ENCODE results near the gene DHRS7B. TPM values are rescaled to one million over a fixed set of nuclear protein-coding genes. Genes with fewer than 3 reads are reported as not detected.

Gene DHRS7B
- total RNA-seq, 1 experiment from 2014 or later = 9.4 TPM

DNA sequence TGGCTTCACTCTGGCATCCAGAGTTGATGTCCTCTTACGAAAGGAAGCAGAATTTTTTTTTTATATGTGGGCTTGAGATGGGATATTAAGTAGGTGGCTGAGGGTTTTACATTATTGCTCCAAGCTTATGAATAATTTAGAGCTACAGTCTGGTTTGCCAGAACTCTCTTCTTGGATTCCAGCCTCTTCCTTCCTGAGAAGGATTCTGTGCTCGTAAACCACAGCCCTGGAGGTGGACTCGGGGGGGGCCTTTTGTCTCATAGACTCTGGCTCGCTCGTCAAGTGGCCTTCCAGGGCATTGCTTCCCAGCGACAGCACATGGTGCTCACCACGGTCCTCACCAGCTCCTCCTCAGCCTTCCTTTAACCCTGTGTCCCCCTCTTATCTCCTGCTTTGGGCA is 44.0 kb downstream of the DHRS7B start:
- Histone ChIP-seq H3K27ac (ENCODE audit: low read length) (no peak overlapping the region), H3K27me3 (ENCODE audit: control insufficient read depth, insufficient read depth, low read length) (no peaks in the 10 kb centered on the region), H3K4me3 (ENCODE audit: low read depth in 2 of 2, low read length in 2 of 2) (no peak overlapping the region), H3K4me1 (ENCODE audit: control insufficient read depth, insufficient read depth, low read length) (no peaks in the 10 kb centered on the region; the same call in 1 of the 2 replicates), H3K36me3 (ENCODE audit: control insufficient read depth, insufficient read depth, low read length) (no peaks in the 10 kb centered on the region), H3K9me3 (ENCODE audit: control insufficient read depth, insufficient read depth, low read depth, low read length) (no peaks in the 10 kb centered on the region)
- TF ChIP-seq TCF7L2 (IDR thresholded peaks at IDR 0.05; ENCODE audit: low read depth, low read length) (no peak), POLR2AphosphoS5 (IDR thresholded peaks at IDR 0.05; ENCODE audit: low read depth, low read length) (no peak), SIN3A (IDR thresholded peaks at IDR 0.05; ENCODE audit: borderline replicate concordance, insufficient read depth, low read depth, low read length) (no peak)
- TF ChIP-seq, protein P1, sequence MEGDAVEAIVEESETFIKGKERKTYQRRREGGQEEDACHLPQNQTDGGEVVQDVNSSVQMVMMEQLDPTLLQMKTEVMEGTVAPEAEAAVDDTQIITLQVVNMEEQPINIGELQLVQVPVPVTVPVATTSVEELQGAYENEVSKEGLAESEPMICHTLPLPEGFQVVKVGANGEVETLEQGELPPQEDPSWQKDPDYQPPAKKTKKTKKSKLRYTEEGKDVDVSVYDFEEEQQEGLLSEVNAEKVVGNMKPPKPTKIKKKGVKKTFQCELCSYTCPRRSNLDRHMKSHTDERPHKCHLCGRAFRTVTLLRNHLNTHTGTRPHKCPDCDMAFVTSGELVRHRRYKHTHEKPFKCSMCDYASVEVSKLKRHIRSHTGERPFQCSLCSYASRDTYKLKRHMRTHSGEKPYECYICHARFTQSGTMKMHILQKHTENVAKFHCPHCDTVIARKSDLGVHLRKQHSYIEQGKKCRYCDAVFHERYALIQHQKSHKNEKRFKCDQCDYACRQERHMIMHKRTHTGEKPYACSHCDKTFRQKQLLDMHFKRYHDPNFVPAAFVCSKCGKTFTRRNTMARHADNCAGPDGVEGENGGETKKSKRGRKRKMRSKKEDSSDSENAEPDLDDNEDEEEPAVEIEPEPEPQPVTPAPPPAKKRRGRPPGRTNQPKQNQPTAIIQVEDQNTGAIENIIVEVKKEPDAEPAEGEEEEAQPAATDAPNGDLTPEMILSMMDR (IDR thresholded peaks at IDR 0.05) = no peak
- TF ChIP-seq, protein P2, sequence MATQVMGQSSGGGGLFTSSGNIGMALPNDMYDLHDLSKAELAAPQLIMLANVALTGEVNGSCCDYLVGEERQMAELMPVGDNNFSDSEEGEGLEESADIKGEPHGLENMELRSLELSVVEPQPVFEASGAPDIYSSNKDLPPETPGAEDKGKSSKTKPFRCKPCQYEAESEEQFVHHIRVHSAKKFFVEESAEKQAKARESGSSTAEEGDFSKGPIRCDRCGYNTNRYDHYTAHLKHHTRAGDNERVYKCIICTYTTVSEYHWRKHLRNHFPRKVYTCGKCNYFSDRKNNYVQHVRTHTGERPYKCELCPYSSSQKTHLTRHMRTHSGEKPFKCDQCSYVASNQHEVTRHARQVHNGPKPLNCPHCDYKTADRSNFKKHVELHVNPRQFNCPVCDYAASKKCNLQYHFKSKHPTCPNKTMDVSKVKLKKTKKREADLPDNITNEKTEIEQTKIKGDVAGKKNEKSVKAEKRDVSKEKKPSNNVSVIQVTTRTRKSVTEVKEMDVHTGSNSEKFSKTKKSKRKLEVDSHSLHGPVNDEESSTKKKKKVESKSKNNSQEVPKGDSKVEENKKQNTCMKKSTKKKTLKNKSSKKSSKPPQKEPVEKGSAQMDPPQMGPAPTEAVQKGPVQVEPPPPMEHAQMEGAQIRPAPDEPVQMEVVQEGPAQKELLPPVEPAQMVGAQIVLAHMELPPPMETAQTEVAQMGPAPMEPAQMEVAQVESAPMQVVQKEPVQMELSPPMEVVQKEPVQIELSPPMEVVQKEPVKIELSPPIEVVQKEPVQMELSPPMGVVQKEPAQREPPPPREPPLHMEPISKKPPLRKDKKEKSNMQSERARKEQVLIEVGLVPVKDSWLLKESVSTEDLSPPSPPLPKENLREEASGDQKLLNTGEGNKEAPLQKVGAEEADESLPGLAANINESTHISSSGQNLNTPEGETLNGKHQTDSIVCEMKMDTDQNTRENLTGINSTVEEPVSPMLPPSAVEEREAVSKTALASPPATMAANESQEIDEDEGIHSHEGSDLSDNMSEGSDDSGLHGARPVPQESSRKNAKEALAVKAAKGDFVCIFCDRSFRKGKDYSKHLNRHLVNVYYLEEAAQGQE (IDR thresholded peaks at IDR 0.05; ENCODE audit: insufficient read depth in 1 of 2, low read depth in 2 of 2, low read length in 1 of 2) = no peak
- in situ Hi-C loops (cut with HindIII; ENCODE audit: low pct_unique_long_range_greater_than_20kb, low sequenced_read_pairs) = no loop called here
- ATAC-seq = no peak
- DNase-seq (ENCODE audit: low read depth, low spot score) = no peak
- ChIA-PET CTCF (no interaction called here), POLR2A (interaction anchor here (0.7 kb wide), 1 partner anchor 42 kb away, joined by 4 read pairs; no protein-coding TSS in a partner anchor)
- intact Hi-C loops (cut with micrococcal nuclease; ENCODE audit: unreplicated experiment) = no loop called here
- no TSS peak for BruUV-seq (replicated peaks)

DNA sequence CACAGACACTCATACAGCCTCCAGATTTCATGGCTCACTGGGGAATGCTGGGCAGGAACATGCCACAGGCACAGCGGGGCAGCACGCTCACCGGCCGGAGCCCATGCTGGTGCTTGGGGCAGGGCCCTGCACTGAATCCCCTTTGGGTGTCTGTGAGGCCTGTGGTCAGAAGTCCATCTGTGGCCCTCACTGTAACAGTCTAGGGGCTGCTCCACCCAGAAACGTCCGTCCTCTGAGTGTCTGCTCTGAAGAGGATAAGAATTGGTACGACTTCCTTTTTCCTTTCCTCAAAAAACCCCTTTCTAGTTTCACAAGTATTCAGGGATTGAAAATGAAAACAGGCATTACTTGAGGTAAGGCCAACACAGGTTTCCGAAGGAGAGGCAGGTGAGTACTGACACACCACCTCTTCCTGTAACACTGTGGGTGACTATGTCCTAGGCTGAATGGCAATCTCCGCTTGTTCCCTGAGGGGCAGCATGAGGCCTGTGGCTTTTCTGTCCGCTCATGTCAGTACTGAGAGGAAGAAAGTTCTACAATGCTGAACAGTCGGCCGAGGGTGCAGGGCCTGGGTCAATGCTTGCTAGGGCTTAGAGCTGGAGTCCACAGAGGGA is 44.7 kb downstream of the DHRS7B start:
- in situ Hi-C loops (cut with HindIII; ENCODE audit: low pct_unique_long_range_greater_than_20kb, low sequenced_read_pairs) = no loop called here
- no peaks in the 10 kb centered on the region for H3K27me3 ChIP-seq (ENCODE audit: control insufficient read depth, insufficient read depth, low read length)
- DNase-seq (ENCODE audit: low read depth, low spot score) = no peak
- no peaks in the 10 kb centered on the region; the same call in 1 of the 2 replicates for H3K4me1 ChIP-seq (ENCODE audit: control insufficient read depth, insufficient read depth, low read length)
- H3K4me3 ChIP-seq (ENCODE audit: low read depth in 2 of 2, low read length in 2 of 2) = no peak overlapping the region
- ATAC-seq = no peak
- H3K27ac ChIP-seq (ENCODE audit: low read length) = no peak overlapping the region
- CTCF ChIA-PET = no interaction called here
- H3K36me3 ChIP-seq (ENCODE audit: control insufficient read depth, insufficient read depth, low read length) = no peaks in the 10 kb centered on the region
- H3K9me3 ChIP-seq (ENCODE audit: control insufficient read depth, insufficient read depth, low read depth, low read length) = no peaks in the 10 kb centered on the region
- POLR2A ChIA-PET = no interaction called here
- BruUV-seq (replicated peaks) = no TSS peak
- intact Hi-C loops (cut with micrococcal nuclease; ENCODE audit: unreplicated experiment) = no loop called here
- TF ChIP-seq TCF7L2 (IDR thresholded peaks at IDR 0.05; ENCODE audit: low read depth, low read length) (no peak), POLR2AphosphoS5 (IDR thresholded peaks at IDR 0.05; ENCODE audit: low read depth, low read length) (no peak), SIN3A (IDR thresholded peaks at IDR 0.05; ENCODE audit: borderline replicate concordance, insufficient read depth, low read depth, low read length) (no peak)
- TF ChIP-seq, protein P1 (IDR thresholded peaks at IDR 0.05) = no peak
- TF ChIP-seq, protein P2 (IDR thresholded peaks at IDR 0.05; ENCODE audit: insufficient read depth in 1 of 2, low read depth in 2 of 2, low read length in 1 of 2) = no peak

All from Panc1 (cell line).